Measurements from ENCODE around the gene CSF2RB. TPM values are rescaled to one million over a fixed set of nuclear protein-coding genes. Genes with fewer than 3 reads are reported as not detected.

CSF2RB gene
- total RNA-seq, 1 donor from 2014 or later = not detected

DNA sequence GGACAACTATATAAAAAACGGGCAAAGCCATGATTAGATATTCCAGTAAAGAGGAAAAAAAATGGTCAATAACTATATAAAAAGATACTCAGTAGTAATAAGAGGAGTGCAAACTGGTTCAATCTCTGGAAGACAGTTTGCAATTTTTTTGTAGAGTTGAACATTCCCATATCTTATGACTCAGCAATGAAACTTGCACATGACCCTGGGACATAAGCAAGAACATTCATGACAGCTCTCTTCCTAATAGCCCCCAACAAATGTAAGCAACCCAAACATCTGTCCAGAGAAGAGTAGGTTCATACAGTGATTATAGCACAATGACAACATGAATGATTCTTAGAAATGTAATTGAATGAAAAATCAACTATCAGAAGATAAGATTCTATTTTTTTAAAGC lies 21.8 kb upstream of the CSF2RB start:
- no peak for DNase-seq (ENCODE audit: low read depth)
- H3K4me3 ChIP-seq (ENCODE audit: low read depth, low read length) = no peak overlapping the region
- H3K27me3 ChIP-seq (ENCODE audit: control insufficient read depth, insufficient read depth, low read length) = no peaks in the 10 kb centered on the region
- TF ChIP-seq, protein P1, sequence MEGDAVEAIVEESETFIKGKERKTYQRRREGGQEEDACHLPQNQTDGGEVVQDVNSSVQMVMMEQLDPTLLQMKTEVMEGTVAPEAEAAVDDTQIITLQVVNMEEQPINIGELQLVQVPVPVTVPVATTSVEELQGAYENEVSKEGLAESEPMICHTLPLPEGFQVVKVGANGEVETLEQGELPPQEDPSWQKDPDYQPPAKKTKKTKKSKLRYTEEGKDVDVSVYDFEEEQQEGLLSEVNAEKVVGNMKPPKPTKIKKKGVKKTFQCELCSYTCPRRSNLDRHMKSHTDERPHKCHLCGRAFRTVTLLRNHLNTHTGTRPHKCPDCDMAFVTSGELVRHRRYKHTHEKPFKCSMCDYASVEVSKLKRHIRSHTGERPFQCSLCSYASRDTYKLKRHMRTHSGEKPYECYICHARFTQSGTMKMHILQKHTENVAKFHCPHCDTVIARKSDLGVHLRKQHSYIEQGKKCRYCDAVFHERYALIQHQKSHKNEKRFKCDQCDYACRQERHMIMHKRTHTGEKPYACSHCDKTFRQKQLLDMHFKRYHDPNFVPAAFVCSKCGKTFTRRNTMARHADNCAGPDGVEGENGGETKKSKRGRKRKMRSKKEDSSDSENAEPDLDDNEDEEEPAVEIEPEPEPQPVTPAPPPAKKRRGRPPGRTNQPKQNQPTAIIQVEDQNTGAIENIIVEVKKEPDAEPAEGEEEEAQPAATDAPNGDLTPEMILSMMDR (IDR thresholded peaks at IDR 0.05; ENCODE audit: insufficient read depth, low read length, severe bottlenecking) = no peak
- H3K36me3 ChIP-seq (ENCODE audit: control insufficient read depth, insufficient read depth, low read length) = no peaks in the 10 kb centered on the region
- FAIRE-seq = no peak

DNA sequence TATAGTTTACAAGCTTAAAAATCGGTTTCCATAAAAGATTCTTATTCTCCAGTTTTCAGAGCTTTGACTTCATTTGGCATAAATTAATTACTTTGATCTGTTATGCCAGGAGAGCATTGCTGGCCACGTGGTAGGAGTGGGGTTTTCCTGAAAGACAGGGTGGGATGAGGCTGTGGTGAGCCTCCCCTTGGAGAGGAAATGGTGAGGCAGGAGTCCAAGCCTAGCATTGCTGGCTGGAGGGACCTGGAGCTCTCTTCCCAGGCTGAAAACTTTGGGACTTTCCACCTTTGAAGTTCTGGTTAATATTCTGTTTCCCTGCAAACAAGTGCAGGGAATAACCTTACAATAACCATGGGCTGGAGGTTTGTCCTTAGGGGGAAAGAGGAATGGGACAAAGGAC lies 21.1 kb upstream of the CSF2RB start:
- TF ChIP-seq, protein P1 (IDR thresholded peaks at IDR 0.05; ENCODE audit: insufficient read depth, low read length, severe bottlenecking) = no peak
- DNase-seq (ENCODE audit: low read depth) = no peak
- H3K4me3 ChIP-seq (ENCODE audit: low read depth, low read length) = no peak overlapping the region
- no peak for FAIRE-seq
- no peaks in the 10 kb centered on the region for H3K36me3 ChIP-seq (ENCODE audit: control insufficient read depth, insufficient read depth, low read length)
- no peaks in the 10 kb centered on the region for H3K27me3 ChIP-seq (ENCODE audit: control insufficient read depth, insufficient read depth, low read length)

DNA sequence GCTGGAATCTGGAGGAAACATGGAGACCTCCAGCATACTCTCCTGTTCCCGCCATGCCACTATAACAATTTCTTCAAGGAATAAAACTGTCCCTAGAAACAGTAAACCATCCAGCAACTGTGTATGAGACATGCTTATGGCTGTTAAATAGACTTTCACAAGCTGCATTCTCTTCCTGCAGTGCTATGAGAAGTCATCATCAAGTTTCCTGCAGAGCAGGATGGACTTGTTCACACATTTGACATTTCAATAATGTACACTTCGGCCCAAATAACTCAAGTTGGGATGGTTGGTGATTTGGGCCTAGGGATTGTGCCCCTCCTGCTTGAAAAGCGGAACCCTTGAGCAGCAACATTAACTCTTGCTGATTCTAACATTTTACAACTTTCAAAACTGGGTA lies 20.2 kb upstream of the CSF2RB start:
- TF ChIP-seq, protein P1 (IDR thresholded peaks at IDR 0.05; ENCODE audit: insufficient read depth, low read length, severe bottlenecking) = no peak
- Histone ChIP-seq H3K36me3 (ENCODE audit: control insufficient read depth, insufficient read depth, low read length) (no peaks in the 10 kb centered on the region), H3K27me3 (ENCODE audit: control insufficient read depth, insufficient read depth, low read length) (no peaks in the 10 kb centered on the region), H3K4me3 (ENCODE audit: low read depth, low read length) (no peak overlapping the region)
- FAIRE-seq (no peak), DNase-seq (ENCODE audit: low read depth) (no peak)

DNA sequence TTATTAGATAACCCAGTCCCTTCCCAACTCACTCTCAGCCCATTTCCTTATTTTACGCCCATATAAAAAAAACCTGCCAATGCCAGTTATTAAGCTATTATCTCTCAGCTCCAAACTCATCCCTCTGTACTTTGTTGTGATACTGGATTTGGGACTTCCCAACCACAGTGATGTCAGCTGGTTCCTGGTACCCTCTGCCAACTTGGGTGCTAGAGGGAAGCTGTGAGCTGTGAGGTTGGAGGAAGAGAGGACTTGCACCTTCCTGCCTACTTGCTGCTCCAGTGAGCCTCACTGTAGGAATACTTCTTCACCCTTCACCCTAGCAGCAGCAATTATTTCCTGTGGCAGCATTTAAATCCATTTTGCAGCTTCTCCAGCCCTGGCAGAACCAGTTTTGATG lies 19.2 kb upstream of the CSF2RB start:
- H3K27me3 ChIP-seq (ENCODE audit: control insufficient read depth, insufficient read depth, low read length) = peaks cover 3% of the 10 kb centered on the region
- TF ChIP-seq, protein P1 (IDR thresholded peaks at IDR 0.05; ENCODE audit: insufficient read depth, low read length, severe bottlenecking) = no peak
- H3K4me3 ChIP-seq (ENCODE audit: low read depth, low read length) = no peak overlapping the region
- no peak for FAIRE-seq
- no peak for DNase-seq (ENCODE audit: low read depth)
- no peaks in the 10 kb centered on the region for H3K36me3 ChIP-seq (ENCODE audit: control insufficient read depth, insufficient read depth, low read length)

DNA sequence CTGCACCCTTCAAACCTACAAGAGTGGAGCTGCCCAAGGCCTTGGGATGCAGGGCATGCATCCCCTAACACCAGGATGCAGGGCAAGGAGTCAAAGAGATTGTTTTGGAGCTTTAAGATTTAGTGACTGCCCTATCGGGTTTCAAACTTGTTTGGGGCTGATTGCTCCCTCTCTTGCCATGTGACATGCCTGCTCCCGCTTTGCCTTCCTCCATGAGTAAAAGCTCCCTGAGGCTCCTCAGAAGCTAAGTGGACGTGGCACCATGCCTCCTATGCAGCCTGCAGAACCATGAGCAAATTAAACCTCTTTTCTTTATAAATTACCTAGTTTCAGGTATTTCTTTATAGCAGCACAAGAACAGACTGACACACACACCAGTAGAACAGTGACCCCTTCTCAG lies 15.8 kb upstream of the CSF2RB start:
- H3K36me3 ChIP-seq (ENCODE audit: control insufficient read depth, insufficient read depth, low read length) = no peaks in the 10 kb centered on the region
- peaks cover 5% of the 10 kb centered on the region for H3K27me3 ChIP-seq (ENCODE audit: control insufficient read depth, insufficient read depth, low read length)
- H3K4me3 ChIP-seq (ENCODE audit: low read depth, low read length) = no peak overlapping the region
- FAIRE-seq (peak; percentile 72), DNase-seq (ENCODE audit: low read depth) (no peak)
- TF ChIP-seq, protein P1 (IDR thresholded peaks at IDR 0.05; ENCODE audit: insufficient read depth, low read length, severe bottlenecking) = no peak

DNA sequence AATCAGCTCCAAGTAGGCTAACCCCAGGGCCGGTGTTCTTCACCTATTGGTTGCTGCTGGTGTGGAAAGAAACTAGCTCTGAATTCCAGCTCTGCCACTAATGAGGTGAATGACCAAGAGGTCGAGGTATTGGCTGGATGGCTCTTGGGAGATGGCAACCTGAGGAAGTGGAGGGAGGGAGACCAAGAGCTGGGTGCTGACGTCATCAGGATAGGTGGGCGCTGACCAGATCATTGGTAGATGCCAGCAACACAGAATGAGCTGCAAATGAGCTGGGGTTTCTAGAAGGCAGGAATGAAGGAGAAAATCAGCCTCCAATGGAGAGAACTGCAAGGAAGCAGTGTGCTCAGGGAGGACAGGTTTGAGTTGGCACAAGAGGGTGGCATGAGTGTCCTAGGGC lies 14.7 kb upstream of the CSF2RB start:
- TF ChIP-seq, protein P1 (IDR thresholded peaks at IDR 0.05; ENCODE audit: insufficient read depth, low read length, severe bottlenecking) = no peak
- Histone ChIP-seq H3K4me3 (ENCODE audit: low read depth, low read length) (no peak overlapping the region), H3K27me3 (ENCODE audit: control insufficient read depth, insufficient read depth, low read length) (peaks cover 5% of the 10 kb centered on the region), H3K36me3 (ENCODE audit: control insufficient read depth, insufficient read depth, low read length) (no peaks in the 10 kb centered on the region)
- peak; percentile 55 for FAIRE-seq
- DNase-seq (ENCODE audit: low read depth) = no peak
